Right renal cortex interstitium (tissue), 3 donors: ENCODE measurements around the gene SNAPIN. TPM values are rescaled to one million over a fixed set of nuclear protein-coding genes. Genes with fewer than 3 reads are reported as not detected.

Experiments
- DNase-seq, 3 donors: peaks; one replicate each; pipeline ENCODE4 v3.0.0-alpha.2; 2013; ENCODE audit warnings: low read depth in 3 of 3, low spot score in 2 of 3
- polyA plus RNA-seq, 3 donors: library from polyadenylated mRNA; unstranded; fragments of 120-200 nt; gene quantifications; one replicate each; pipeline ENCODE4 v1.2.1, GENCODE V29; 2013; ENCODE audit not compliant: insufficient read length in 3 of 3

SNAPIN gene
- 10 to 100 TPM; 53.7 to 58.9 (median 56.6) TPM for polyA plus RNA-seq

GRCh38 chr1:153658400-153659174 is at the start of gene SNAPIN:
Gene SNAPIN (plus strand): TSS chr1:153658703. CDS start chr1:153658744, 41 bp downstream.
- peak; percentile 74 to 87 (median 77) for DNase-seq

- no peak for DNase-seq
Observed at GRCh38 chr1:153608742-153609584, 49.5 kb upstream of the SNAPIN start.

GRCh38 chr1:153609585-153609907 is 49.0 kb upstream of the SNAPIN start:
- DNase-seq = no peak

- DNase-seq = no peak
Observed at GRCh38 chr1:153610334-153610733, 48.2 kb upstream of the SNAPIN start.

- DNase-seq = no peak
Observed at GRCh38 chr1:153610811-153611301, 47.6 kb upstream of the SNAPIN start.

- DNase-seq = no peak
Observed at GRCh38 chr1:153611356-153611755, 47.1 kb upstream of the SNAPIN start.

GRCh38 chr1:153612111-153612754 is 46.3 kb upstream of the SNAPIN start:
- DNase-seq = no peak

GRCh38 chr1:153612755-153613331 is 45.7 kb upstream of the SNAPIN start, which contains the start of gene S100A16:
Gene S100A16 (minus strand): TSS chr1:153613137. CDS start chr1:153608151, 4,986 bp downstream.
- DNase-seq = no peak

GRCh38 chr1:153613406-153613805 is 45.1 kb upstream of the SNAPIN start:
- no peak for DNase-seq

- DNase-seq = no peak
Observed at GRCh38 chr1:153614189-153614900, 44.2 kb upstream of the SNAPIN start.

- DNase-seq = no peak
Observed at GRCh38 chr1:153614906-153615305, 43.6 kb upstream of the SNAPIN start.

GRCh38 chr1:153615406-153615805 is 43.1 kb upstream of the SNAPIN start:
- no peak for DNase-seq

GRCh38 chr1:153616144-153616916 is 42.2 kb upstream of the SNAPIN start, which contains the start of gene S100A14:
Gene S100A14 (minus strand): TSS chr1:153616325. CDS start chr1:153615858, 467 bp downstream.
- no peak for DNase-seq

GRCh38 chr1:153616917-153617311 is 41.6 kb upstream of the SNAPIN start:
- DNase-seq = no peak

GRCh38 chr1:153617663-153618062 is 40.8 kb upstream of the SNAPIN start:
- DNase-seq = no peak

GRCh38 chr1:153619171-153619570 is 39.3 kb upstream of the SNAPIN start:
- DNase-seq = no peak

GRCh38 chr1:153623101-153623500 is 35.4 kb upstream of the SNAPIN start:
- DNase-seq = no peak

- DNase-seq = no peak
Observed at GRCh38 chr1:153624965-153625611, 33.4 kb upstream of the SNAPIN start.

- no peak for DNase-seq
Observed at GRCh38 chr1:153626477-153626903, 32.0 kb upstream of the SNAPIN start.
